IPS DF 19.7 (cell line): ENCODE results near the gene CIRBP.
"Not testable (repeated sequence)": the region's sequence is repeated elsewhere in the genome, so short reads cannot be mapped to it uniquely, and the experiment has no call there.

Experiments used
- DNase-seq: peaks from one replicate; pipeline ENCODE4 v3.0.0-alpha.2; 2013; ENCODE audit warnings: low read depth, low spot score

CIRBP gene

GRCh38 chr19:1308718-1309117, 39.6 kb downstream of the CIRBP start:
- DNase-seq, result no peak

- DNase-seq, result no peak
These were observed 41.1 kb downstream of the CIRBP start for GRCh38 chr19:1309977-1310852.

DNA sequence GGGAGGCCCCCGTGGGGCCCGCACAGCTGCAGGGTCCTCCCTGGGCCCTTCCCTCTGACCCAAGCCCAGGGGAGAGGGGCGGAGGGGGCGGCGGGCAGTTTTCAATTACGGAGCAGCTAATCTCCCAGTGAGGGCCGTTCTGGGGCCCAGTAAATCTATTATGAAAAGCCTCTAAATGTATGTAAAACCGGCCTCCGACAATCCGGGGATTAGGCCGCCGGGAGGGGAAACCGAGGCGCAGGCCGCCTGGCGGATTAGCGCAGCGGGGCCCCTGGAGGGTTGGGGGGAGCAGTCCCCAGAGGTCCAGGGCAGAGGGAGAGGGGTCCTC, 41.7 kb downstream of the CIRBP start:
- DNase-seq, result no peak

- DNase-seq, result no peak
These were observed 42.5 kb downstream of the CIRBP start for GRCh38 chr19:1311543-1312091.

- DNase-seq, result no peak
These were observed 43.9 kb downstream of the CIRBP start for GRCh38 chr19:1312767-1313694.

DNA sequence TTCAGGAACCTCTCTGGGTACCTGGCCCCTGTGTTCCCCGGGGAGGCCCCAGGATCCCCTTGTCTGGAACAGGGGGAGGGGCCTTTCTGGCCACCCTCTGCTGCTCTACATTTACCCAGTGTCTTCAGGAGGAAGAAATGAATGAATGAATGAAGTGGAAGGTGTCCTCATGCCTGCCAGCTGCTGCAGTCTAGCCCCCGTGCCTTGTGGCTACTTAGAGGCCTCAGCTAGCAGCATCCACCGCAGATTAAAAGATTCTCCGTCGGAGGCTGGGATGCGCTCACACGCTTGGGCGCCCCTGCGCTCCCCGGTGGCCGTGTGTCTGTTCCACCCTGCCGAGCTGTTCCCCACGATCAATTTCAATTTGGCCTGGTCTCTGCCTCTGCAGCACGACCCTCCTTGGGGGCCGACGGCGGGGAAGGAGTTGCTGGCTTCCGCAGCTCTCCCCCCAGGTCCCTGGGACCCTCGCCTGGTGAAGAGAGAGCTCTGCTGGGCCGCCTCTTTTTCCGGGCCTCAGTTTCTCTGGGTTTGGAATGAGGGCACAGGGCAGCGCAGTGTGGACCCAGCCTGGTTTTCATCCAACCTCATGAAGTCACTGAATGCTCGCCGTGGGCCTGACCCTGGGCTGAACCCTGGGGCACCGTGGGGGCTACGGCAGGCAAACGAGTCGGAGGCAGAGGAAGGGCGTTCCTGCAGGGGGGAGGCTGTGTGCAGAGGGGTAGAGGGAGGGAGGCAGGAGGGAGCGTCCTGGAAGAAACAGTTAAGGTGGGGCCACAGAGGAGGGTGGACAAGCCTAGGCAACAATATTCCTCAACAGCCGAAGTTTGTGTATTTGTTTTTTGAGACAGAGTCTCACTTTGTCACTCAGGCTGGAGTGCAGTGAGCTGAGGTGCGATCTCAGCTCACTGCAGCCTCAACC, 44.8 kb downstream of the CIRBP start:
- no peak for DNase-seq

- DNase-seq, result no peak
These were observed 46.5 kb downstream of the CIRBP start for GRCh38 chr19:1315470-1316166.

GRCh38 chr19:1316466-1316865, 47.3 kb downstream of the CIRBP start:
- DNase-seq, result no peak

DNA sequence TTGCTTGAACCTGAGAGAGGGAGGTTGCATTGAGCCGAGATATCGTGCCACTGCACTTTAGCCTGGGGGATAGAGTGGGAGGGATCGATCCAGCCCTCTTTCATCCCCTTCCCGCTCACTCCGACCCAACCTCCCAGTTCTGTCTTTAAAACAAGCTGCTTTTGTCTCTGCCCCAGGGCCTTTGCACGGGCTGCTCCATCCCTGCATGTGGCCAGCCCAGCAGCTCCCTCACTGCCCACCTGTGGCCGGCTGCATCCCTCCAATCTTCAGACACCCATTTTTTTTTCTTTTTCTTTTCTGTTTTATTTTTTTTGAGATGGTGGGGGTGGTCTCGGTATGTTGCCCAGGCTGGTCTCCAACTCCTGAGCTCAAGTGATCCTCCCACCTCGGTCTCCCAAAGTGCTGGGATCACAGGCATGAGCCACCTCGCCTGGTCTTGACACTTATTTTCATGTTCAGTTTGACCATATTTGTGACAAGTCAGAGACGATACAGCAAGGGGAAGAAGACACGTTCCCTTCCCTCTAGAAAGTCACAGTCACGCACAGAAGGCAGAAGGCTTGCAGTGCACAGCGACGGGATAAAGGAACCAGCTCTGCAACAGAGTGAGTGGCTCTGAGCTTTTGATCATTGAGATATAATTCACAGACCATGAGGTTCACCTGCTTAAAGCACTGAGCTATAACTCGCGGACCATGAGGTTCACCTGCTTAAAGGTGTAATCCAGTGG, 48.3 kb downstream of the CIRBP start:
- DNase-seq, result no peak

DNA sequence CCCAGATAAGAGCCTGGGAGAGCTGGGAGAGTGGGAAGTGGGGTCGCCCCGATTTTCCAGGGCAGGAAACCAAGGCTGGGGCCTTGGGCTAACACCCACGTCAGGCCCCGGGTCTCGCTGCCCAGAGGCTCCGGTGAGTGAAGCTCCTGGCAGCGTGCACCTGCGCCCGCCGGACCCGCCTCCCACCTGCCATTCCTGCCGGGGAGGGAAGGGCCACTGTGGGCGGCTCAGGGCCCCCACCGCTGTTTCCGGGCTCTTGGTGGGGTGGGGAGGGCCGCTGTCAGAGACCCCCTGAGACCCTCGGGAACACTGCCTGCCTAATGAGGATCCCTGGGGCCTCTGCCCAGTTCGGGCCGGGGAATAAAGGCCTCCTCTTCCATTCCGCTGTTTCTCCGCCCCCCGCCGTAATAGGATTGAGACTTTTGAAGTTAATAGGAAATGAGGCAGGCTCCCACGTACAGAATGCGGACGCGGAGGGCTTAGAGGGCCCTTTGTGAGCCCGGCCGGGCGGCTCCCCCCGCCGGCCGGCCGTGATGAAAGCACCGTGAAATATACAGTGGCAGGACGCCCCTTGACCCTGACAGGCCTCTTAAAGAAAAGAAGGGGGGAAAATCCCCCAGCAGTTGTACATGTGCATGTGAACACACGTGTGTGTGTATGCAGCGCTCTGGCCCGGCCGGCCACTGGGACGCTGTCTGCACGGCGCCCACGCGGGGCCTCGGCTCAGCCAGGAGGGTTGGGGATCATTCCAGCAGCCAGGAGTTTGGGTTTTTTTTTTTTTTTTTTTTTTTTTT, 49.7 kb downstream of the CIRBP start:
- no peak for DNase-seq

DNA sequence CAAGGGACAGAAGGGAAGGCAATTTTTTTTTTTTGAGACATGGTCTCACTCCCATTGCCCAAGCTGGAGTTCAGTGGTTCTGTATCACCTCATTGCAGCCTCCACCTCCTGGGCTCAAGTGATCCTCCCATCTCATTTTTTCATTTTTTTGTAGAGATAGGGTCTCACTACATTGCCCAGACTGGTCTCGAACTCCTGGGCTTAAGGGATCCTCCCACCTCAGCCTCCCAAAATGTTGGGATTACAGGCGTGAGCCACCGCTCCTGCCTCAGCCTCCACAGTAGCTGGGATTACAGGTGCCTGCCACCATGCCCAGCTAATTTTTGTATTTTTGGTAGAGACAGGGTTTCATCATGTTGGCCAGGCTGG, 51.1 kb downstream of the CIRBP start:
- DNase-seq, result not testable (repeated sequence)

- no peak for DNase-seq
These were observed 52.4 kb downstream of the CIRBP start for GRCh38 chr19:1321539-1321938.

DNA sequence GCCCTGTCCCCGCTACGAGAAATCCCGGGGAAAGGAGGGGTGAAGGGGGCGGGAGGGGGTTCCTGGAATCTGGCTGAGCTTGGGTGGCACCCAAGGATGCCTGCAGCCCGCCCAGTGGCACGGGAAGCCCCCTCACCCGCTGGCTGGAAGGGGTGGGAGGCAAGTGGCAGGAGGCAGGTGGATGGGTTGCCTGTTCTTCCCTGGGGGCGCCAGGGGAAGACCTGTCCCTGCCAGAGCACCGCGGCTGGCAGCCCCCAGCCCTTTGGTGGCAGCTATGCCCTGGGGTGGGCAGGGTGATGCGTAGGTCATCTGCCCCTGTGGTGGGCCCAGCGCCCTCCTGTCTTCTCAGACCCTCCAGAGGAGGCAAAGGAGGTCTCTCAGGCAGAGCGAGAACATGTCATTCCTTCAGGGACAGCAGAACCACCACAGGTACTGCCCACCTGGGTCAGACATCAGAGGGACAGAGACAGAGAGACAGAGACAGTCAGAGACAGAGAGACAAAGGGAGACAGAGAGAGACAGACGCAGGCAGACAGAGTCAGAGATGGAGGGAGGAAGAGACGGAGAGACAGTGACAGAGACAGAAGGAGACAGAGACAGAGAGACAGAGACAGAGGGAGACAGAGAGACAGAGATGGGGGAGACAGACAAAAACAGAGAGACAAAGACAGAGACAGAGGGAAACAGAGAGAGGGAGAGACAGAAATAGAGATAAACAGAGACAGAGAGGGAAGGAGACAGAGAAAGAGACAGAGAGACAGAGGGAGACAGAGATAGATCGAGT, 53.3 kb downstream of the CIRBP start:
- DNase-seq, result no peak

DNA sequence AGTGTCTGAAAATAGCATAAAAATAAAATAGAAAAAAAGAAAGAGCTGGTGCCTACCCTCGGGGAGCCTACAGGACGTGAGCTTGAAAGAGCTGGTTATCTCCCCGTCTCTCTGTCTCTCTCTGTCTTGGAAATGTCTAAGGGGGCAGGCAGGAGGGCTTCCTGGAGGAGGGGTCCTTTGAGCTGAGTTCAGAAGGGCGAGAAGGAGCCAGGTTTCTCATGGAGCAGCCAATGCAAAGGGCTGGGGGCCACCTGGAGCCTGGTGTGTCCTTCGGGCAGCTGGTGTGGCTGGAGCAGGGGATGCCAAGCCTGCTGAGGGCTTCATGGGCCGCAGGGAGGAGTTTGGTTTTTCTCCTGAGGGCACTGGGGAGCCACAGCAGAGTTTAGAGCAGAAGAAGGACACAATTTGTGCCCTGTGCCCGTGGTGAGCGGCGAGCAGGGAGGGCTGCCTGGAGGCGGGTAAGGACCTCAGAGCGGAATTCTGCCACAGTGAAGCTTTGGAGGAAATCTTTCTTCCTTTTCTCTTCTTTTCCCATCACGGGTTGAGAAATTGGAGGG, 55.2 kb downstream of the CIRBP start:
- no peak for DNase-seq
